Stimulated activated CD8-positive, alpha-beta memory T cell treated with anti-CD3 and anti-CD28 coated beads, Interleukin-15, amount 100 ng/mL, for 1 hour (primary cell): ENCODE data around the gene GNE.
"Not testable (repeated sequence)": the region's sequence is repeated elsewhere in the genome, so short reads cannot be mapped to it uniquely, and the experiment has no call there.

Experiments
- DNase-seq: peaks from one replicate; pipeline ENCODE4 v3.0.0-alpha.2; 2020; ENCODE audit warnings: low read depth

Gene GNE

GRCh38 chr9:36258208-36258995 is at the start of gene GNE:
Gene GNE (minus strand): TSS chr9:36258448. CDS start chr9:36249355, 9,093 bp downstream.
- peak; percentile 98 for DNase-seq

DNA sequence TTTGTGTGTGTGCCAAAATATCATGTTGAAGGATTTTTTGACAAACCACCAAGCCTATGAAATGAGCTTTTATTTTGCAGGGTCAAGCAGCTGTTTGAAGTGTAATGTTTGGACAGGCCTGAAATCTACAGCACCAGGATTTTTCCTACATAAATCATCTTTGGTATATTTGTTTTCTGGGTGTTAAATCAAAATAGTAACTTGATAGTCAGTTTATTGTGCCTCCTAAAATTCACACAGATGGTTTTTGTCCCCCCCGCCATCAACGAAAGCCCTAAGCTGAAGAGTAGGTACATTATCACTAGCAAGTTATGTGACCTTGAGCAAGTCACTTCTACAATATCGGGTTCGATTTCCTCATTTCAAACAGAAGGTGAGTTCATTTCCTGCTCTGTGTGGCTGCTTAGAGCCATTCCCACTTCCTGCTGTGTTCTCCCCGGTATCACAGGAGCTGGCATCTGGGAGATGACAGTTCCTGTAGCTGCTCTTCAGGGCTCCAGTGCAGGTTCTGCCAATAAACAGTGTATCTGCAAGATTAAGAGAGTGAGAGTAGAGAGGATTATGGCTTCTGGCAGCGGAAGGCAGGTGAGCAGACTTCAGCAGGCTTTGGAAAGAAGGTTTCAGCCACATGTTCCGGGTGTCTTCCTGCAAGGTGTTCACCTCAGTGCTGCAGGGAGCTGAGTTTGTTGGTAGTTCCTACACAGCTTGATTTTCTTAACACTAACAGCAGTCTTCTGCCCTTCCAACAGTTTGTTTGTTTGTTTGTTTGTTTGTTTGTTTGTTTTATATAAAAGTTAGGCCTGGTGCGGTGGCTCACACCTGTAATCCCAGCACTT is 48.4 kb upstream of the GNE start:
- DNase-seq = no peak

- DNase-seq = not testable (repeated sequence)
These were observed 46.1 kb upstream of the GNE start for GRCh38 chr9:36304366-36304765.

DNA sequence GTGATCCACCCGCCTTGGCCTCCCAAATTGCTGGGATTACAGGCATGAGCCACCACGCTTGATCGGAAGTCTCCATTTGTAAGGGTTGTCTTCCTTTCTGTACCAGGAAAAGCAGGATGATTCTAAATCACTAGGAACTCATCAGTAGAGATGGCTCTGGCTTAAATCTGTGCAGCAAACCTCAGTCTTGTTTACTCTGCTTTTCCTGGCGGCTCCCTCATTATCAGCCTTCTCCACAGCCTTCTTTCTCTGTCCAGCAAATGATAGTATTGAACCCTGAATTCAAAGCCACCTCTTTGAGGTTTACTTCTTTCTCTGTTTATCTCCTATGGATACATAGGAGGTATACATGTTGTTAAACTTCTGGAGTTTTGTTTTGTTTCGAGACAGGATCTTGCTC is 43.0 kb upstream of the GNE start:
- DNase-seq = no peak

DNA sequence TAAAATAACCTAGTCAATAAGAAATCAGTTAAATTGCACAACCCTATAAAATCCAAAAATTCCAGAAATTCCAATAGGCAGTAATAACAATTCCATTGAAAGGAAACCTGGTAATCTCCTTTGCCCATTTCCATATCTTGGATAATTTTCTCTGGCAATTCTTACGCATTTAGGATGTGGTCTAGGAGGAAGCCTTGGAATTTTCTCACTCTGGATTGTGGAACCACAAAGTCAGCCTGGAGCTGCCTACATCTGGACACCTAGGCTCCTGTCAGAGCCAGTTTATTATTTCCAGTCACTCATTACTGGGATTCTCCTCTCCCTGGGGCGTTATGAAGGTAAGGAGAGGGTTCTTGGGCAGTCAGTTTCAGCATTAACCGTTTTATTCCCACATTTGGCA is 40.3 kb upstream of the GNE start:
- no peak for DNase-seq

- DNase-seq = no peak
These were observed 39.5 kb upstream of the GNE start for GRCh38 chr9:36297798-36298197.

DNA sequence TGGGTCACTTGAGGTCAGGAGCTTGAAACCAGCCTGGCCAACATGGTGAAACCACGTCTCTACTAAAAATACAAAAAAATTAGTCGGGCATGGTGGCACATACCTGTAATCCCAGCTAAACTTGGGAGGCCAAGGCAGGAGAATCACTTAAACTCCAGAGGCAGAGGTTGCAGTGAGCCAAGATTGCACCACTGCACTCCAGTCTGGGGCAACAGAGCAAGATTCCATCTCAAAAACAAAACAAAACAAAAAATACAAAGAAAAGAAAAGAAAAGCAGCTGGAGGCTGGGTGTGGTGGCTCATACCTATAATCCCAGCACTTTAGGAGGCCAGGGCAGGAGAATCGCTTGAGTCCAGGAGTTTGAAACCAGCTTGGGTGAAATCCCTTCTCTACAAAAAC is 36.7 kb upstream of the GNE start:
- DNase-seq = not testable (repeated sequence)

DNA sequence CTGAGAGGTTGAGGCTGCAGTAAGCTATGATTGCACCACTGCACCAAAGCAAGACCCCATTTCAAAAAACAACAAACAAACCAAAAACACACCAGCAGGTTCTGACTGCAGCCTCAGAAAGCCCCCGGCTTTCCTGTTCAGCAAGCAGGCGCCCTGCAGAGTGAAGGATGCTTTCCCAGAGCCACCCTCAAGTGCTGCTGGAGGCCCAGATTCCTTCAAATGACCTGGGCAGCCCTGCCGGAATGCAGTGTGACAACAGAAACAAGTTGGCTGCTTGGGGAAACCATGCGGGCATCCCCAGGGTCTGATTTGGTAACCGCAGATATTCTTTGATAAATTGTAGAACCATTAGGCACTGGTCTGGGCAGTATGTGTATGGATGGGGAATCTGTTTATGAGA is 35.7 kb upstream of the GNE start:
- DNase-seq = no peak

DNA sequence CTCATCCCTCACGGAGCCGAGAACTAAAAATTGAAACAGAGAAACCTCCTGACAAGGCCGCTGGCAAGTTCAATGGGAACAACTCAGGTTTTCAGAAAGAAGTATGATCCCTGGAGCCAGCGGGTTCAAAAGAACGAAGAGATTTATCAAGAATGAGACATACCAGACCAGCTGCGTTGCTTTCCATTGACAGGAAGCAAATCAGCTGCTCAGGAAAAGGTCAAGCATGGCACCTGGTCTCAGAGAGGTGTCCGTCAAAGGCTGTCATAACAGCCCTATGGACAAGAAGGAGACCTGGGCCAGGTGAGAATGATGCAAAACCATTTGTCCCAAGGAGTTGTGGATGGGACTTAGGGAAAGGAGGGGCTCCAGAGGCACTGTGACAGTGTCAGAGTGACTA is 34.9 kb upstream of the GNE start:
- no peak for DNase-seq

DNA sequence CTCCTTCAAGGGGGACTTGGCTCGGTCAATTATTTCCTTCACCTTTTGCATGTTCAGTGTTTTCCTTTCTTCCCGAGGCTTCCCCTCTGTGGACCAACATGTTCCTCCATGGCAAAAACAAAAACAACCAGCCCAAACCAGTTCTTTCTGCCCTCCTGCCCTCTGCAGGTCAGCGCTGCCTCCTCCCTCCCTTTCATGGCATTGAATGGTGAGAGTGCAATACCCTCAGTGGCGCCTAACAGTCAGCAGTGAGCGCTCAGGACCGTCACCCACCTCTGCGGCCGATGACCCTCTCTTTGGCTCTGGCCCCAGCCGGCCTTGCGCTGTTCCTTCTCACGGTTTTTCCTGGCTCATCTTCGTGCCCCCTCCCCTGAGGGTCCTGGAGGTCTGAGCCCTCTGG is 34.4 kb upstream of the GNE start:
- DNase-seq = no peak

- DNase-seq = no peak
These were observed 32.7 kb upstream of the GNE start for GRCh38 chr9:36290996-36291395.

GRCh38 chr9:36289836-36290435 is 31.7 kb upstream of the GNE start:
- DNase-seq = no peak

DNA sequence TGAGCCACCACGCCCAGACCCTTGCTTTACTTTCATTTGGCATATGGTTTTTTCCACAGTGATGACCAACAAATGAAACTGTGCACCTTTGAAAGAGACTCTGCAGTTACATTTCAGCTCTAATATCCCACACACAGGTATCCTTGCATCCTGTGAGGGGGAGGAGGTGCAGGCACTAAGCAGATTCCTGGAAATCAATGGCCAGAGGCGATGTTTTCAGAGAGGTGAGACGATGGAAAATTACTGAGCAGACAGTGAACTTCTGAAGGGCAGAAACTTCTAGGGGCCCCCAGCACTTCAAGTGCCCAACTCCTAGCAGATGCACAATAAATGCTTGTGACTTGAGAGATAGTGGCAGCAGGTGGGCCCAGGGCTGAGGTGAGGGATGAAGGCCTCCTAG is 29.8 kb upstream of the GNE start:
- no peak for DNase-seq

GRCh38 chr9:36286388-36286787 is 28.1 kb upstream of the GNE start:
- no peak for DNase-seq

- no peak for DNase-seq
These were observed 26.0 kb upstream of the GNE start for GRCh38 chr9:36284226-36284625.

- no peak for DNase-seq
These were observed 24.0 kb upstream of the GNE start for GRCh38 chr9:36282275-36282674.

GRCh38 chr9:36280989-36281388 is 22.7 kb upstream of the GNE start:
- DNase-seq = no peak

DNA sequence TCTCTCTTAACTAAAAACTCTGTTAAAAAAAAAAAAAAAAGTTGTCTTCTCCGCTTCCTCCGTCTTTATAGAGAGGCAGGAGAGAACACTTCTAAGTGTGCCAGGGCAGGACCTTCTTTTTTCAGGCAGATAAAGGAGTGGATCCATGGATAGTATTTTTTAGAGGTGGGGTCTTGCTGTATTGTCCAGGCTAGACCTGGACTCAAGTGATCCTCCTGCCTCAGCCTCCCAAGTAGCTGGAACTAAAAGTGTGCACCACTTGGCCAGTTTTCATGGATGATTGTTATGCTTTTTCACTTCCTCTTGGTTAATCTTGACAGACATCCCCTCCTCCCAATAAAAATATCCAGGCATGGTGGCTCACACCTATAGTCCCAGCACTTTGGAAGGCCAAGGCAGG is 20.0 kb upstream of the GNE start:
- no peak for DNase-seq

- DNase-seq = no peak
These were observed 18.5 kb upstream of the GNE start for GRCh38 chr9:36276781-36277181.

DNA sequence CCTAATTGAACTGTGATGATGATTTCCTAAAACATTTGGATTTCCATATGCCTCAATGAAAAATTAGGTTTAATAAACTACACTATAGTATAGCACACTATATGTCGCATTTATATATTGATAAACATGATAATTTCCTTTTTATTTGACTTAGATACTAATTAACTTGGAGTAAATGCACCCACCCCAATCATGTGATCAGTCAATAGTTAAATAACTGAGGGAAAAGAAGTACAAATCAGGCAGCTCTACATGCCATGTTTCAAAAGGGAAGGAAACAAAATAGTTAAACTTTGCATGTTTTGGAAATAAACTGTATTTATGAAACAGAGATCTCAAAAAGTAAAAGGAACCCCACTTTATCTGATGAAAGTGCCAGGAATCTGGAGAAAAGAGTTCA is 18.0 kb upstream of the GNE start:
- no peak for DNase-seq

DNA sequence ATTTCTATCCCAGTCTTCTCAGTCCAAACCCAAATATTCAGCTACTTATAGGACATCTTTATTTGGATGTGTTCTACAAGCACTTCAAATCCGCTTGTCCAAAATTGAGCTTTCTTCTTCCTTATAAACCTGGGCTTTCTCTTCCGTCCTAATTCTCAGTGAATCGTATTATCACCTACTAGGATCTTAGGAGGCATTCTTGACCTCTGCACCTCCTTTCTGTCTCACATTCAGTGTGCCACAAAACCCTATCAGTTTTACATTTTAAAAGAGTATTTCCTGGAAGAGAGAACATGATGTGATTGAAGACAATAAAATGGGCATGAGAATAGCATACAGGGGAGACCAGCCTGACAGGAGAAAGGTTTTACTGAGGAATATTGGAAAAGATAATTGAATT is 16.8 kb upstream of the GNE start:
- DNase-seq = no peak

GRCh38 chr9:36273354-36273753 is 15.1 kb upstream of the GNE start:
- DNase-seq = not testable (repeated sequence)

DNA sequence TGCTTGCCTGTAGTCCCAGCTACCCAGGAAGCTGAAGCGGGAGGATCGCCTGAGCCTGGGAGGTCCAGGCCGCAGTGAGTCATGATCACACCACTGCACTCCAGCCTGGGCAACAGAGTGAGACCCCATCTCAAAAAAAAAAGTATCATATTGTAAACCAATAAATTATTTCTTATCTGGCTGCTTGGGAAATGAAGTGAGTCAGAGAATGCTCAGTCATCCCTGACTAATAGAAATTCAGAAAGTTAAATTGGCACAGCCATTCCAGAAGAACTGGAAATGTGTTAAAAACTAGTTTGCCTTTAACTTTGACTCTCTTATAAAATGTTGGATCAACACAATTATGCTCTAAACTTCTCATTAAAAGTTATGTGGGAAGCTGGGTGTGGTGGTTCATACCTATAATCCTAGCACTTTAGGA is 9.8 kb upstream of the GNE start:
- no peak for DNase-seq
